HCT116 (cell line): ENCODE results near the gene ABLIM1. TPM values are rescaled to one million over a fixed set of nuclear protein-coding genes. Genes with fewer than 3 reads are reported as not detected.

ENCODE experiments used
- ATAC-seq: fragments of 200-7000 bp; cut with Tn5 transposase; 2 replicates; pipeline ENCODE4 v1.9.1; 2020; ENCODE audit warnings: mild to moderate bottlenecking, moderate library complexity
- BruUV-seq: library from RNA; stranded (reverse); fragments of 400-500 nt; replicated peaks from 2 replicates; lab custom pipeline; 2021; lab: Mats Ljungman, UMichigan
- CTCF ChIA-PET: fragments of 300-600 bp; sonication (Branson Sonifier 250); formaldehyde crosslinking; loops from one replicate; lab custom pipeline; 2021; ENCODE audit warnings: antibody characterized with exemption; lab: Charles Lee
- POLR2A ChIA-PET: fragments of 300-600, 350-600 bp; sonication (Branson Sonifier 250); formaldehyde crosslinking; loops from one replicate; lab custom pipeline; 2021; ENCODE audit warnings: antibody characterized with exemption; lab: Charles Lee
- RAD21 ChIA-PET, 2 experiments: fragments of 300-600 bp; sonication (Branson Sonifier 250); formaldehyde crosslinking; loops; one replicate each; lab custom pipeline; 2023; ENCODE audit warnings: low total read pairs in 2 of 2; ENCODE audit not compliant: uncharacterized antibody in 2 of 2, unreplicated experiment in 2 of 2, low non-redundant PET in 1 of 2; lab: Charles Lee
- DNase-seq: peaks from one replicate; pipeline ENCODE4 v3.0.0-alpha.2; 2010; ENCODE audit warnings: low read depth, low spot score
- H2AFZ ChIP-seq: fragments of 200-600 bp; shearing (Covaris generic), sonication (generic); 2 replicates; pipeline ENCODE4 v1.6.1; 2017; ENCODE audit warnings: low read depth, mixed run types, mixed read lengths, antibody characterized with exemption, low read length; ENCODE audit not compliant: poor library complexity, severe bottlenecking
- H3K27ac ChIP-seq: 2 replicates; pipeline ENCODE4 v1.5.1; 2012; ENCODE audit warnings: low read depth, low read length
- H3K27me3 ChIP-seq: fragments of 200-600 bp; sonication (generic); 2 replicates; pipeline ENCODE4 v1.6.1; 2016; ENCODE audit warnings: mixed run types, low read length, mixed read lengths; ENCODE audit not compliant: insufficient read depth
- H3K36me3 ChIP-seq, 2 experiments: fragments of 200-500 bp in 1 of 2; fragments of 200-600 bp in 1 of 2; sonication (Bioruptor generic) in 1 of 2; sonication (generic) in 1 of 2; 2 replicates each; pipeline versions ENCODE4 v1.5.1 to v1.6.1; 2014 to 2016; ENCODE audit warnings: low read length in 2 of 2, inconsistent platforms in 1 of 2, mixed read lengths in 1 of 2, mixed run types in 1 of 2; ENCODE audit not compliant: insufficient read depth in 2 of 2, control insufficient read depth in 1 of 2
- H3K4me1 ChIP-seq, 2 experiments: fragments of 200-600 bp in 1 of 2; sonication (generic) in 1 of 2; 2 replicates each; pipeline versions ENCODE4 v1.5.1 to v1.6.1; 2012 to 2017; ENCODE audit warnings: low read length in 2 of 2, inconsistent platforms in 1 of 2, mild to moderate bottlenecking in 1 of 2, mixed read lengths in 1 of 2, mixed run types in 1 of 2, moderate library complexity in 1 of 2; ENCODE audit not compliant: insufficient read depth in 2 of 2, control insufficient read depth in 1 of 2
- H3K4me2 ChIP-seq: fragments of 200-600 bp; sonication (generic); 2 replicates; pipeline ENCODE4 v1.6.1; 2017; ENCODE audit warnings: mixed run types, low read length, mixed read lengths
- H3K4me3 ChIP-seq, 2 experiments: fragments of 200-600 bp in 1 of 2; sonication (generic) in 1 of 2; replicated peaks in 1 of 2; 2 replicates each; pipeline ENCODE4 v1.5.1; 2011 to 2016; ENCODE audit warnings: low read length in 2 of 2, control low read depth in 1 of 2, low read depth in 1 of 2, mild to moderate bottlenecking in 1 of 2, mixed read lengths in 1 of 2, mixed run types in 1 of 2
- H3K79me2 ChIP-seq: fragments of 200-600 bp; sonication (generic); 2 replicates; pipeline ENCODE4 v1.6.1; 2017; ENCODE audit warnings: mild to moderate bottlenecking, mixed run types, low read length, moderate library complexity, mixed read lengths; ENCODE audit not compliant: insufficient read depth
- H3K9ac ChIP-seq: fragments of 200-600 bp; sonication (generic); 2 replicates; pipeline ENCODE4 v1.6.1; 2016; ENCODE audit warnings: low read length, mixed read lengths
- H3K9me2 ChIP-seq: fragments of 200-600 bp; sonication (generic), shearing (Covaris generic); 2 replicates; pipeline ENCODE4 v1.6.1; 2017; ENCODE audit warnings: mixed run types, mild to moderate bottlenecking, moderate library complexity; ENCODE audit not compliant: insufficient read depth
- H3K9me3 ChIP-seq, 2 experiments: fragments of 200-500 bp in 1 of 2; fragments of 200-600 bp in 1 of 2; sonication (Bioruptor generic) in 1 of 2; sonication (generic) in 1 of 2; 2 replicates each; pipeline ENCODE4 v1.6.1; 2014 to 2017; ENCODE audit warnings: low read length in 2 of 2, mixed read lengths in 2 of 2, inconsistent platforms in 1 of 2, low read depth in 1 of 2, mild to moderate bottlenecking in 1 of 2, mixed run types in 1 of 2, moderate library complexity in 1 of 2; ENCODE audit not compliant: control insufficient read depth in 1 of 2, insufficient read depth in 1 of 2
- H4K20me1 ChIP-seq: fragments of 200-600 bp; sonication (generic), shearing (Covaris generic); 2 replicates; pipeline ENCODE4 v1.6.1; 2017; ENCODE audit warnings: mixed run types, mild to moderate bottlenecking, moderate library complexity; ENCODE audit not compliant: insufficient read depth
- CBX3 ChIP-seq: IDR thresholded peaks from 2 replicates; pipeline ENCODE4 v1.6.1; 2012; ENCODE audit warnings: low read depth
- CEBPB ChIP-seq: IDR thresholded peaks from 2 replicates; pipeline ENCODE4 v1.6.1; 2012; ENCODE audit warnings: low read depth
- EGR1 ChIP-seq: IDR thresholded peaks from 2 replicates; pipeline ENCODE4 v1.6.1; 2012; ENCODE audit warnings: low read depth
- FOSL1 ChIP-seq: IDR thresholded peaks from 2 replicates; pipeline ENCODE4 v1.6.1; 2012; ENCODE audit warnings: low read depth
- POLR2A ChIP-seq: IDR thresholded peaks from 2 replicates; pipeline ENCODE4 v1.7.0; 2011; ENCODE audit warnings: borderline replicate concordance; ENCODE audit not compliant: insufficient read depth, insufficient read length; ENCODE audit errors: extremely low read depth
- SIN3A ChIP-seq: IDR thresholded peaks from 2 replicates; pipeline ENCODE4 v1.6.1; 2012; ENCODE audit warnings: low read depth
- ZFX ChIP-seq: fragments of 450-650 bp; IDR thresholded peaks from 2 replicates; pipeline ENCODE4 v1.6.1; 2017
- intact Hi-C: fragments of 100-400 bp; cut with micrococcal nuclease; formaldehyde crosslinking; loops from 2 replicates; pipeline ENCODE4 v1.10.0; 2022
- total RNA-seq: library from RNA; stranded (reverse); gene quantifications from one replicate; pipeline ENCODE4 v1.2.1, GENCODE V29; 2021; ENCODE audit not compliant: unreplicated experiment
- TF ChIP-seq, protein P1 (sequence below): IDR thresholded peaks from 2 replicates; pipeline ENCODE4 v1.6.1; 2012; ENCODE audit warnings: low read depth

Gene ABLIM1
- total RNA-seq, 1 experiment from 2014 or later: 96.2 TPM

DNA sequence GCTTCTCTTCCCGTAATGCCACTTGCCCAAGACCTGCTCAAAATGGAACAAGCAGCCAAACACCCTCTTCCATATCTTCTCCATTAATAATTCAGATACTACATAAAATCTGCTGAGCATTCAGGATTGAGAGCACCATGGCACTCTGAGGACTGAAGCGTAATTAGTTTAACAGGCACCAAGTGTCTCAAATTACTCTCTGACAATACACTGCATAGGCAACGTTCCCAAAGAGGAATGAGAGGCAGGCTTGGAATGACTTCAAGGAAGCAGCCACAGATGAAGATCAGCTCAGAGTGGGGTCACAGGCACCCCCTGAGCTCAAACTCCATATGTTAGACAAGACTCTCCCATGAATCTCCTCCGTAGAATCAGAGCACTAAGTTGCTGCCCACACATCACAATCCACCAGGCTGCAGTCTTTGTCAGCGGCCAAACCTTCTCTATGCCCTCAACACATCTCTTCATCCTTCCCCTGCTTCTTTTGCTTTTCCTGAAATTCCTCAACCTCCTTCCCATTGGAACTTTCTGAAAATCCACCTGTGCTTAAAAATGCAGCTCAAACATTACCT is 4.7 kb upstream of the ABLIM1 start:
- no peak overlapping the region for H2AFZ ChIP-seq
- DNase-seq: no peak
- no peaks in the 10 kb centered on the region for H3K79me2 ChIP-seq
- H3K4me2 ChIP-seq: no peak overlapping the region
- H3K36me3 ChIP-seq: no peaks in the 10 kb centered on the region
- POLR2A ChIA-PET: no interaction called here
- no peak for TF ChIP-seq EGR1
- TF ChIP-seq, protein P1, sequence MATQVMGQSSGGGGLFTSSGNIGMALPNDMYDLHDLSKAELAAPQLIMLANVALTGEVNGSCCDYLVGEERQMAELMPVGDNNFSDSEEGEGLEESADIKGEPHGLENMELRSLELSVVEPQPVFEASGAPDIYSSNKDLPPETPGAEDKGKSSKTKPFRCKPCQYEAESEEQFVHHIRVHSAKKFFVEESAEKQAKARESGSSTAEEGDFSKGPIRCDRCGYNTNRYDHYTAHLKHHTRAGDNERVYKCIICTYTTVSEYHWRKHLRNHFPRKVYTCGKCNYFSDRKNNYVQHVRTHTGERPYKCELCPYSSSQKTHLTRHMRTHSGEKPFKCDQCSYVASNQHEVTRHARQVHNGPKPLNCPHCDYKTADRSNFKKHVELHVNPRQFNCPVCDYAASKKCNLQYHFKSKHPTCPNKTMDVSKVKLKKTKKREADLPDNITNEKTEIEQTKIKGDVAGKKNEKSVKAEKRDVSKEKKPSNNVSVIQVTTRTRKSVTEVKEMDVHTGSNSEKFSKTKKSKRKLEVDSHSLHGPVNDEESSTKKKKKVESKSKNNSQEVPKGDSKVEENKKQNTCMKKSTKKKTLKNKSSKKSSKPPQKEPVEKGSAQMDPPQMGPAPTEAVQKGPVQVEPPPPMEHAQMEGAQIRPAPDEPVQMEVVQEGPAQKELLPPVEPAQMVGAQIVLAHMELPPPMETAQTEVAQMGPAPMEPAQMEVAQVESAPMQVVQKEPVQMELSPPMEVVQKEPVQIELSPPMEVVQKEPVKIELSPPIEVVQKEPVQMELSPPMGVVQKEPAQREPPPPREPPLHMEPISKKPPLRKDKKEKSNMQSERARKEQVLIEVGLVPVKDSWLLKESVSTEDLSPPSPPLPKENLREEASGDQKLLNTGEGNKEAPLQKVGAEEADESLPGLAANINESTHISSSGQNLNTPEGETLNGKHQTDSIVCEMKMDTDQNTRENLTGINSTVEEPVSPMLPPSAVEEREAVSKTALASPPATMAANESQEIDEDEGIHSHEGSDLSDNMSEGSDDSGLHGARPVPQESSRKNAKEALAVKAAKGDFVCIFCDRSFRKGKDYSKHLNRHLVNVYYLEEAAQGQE: no peak
- TF ChIP-seq CBX3: no peak
- TF ChIP-seq CEBPB: no peak
- TF ChIP-seq POLR2A: no peak
- TF ChIP-seq ZFX: no peak
- no peak for TF ChIP-seq SIN3A
- TF ChIP-seq FOSL1: no peak
- no peak overlapping the region for H3K4me3 ChIP-seq
- BruUV-seq: no TSS peak
- CTCF ChIA-PET: no interaction called here
- intact Hi-C loops: no loop called here
- H3K27ac ChIP-seq: no peak overlapping the region
- no peaks in the 10 kb centered on the region for H3K4me1 ChIP-seq
- H4K20me1 ChIP-seq: no peaks in the 10 kb centered on the region
- RAD21 ChIA-PET: no interaction called here
- no peak for ATAC-seq
- H3K9me2 ChIP-seq: no peaks in the 10 kb centered on the region
- H3K9ac ChIP-seq: no peak overlapping the region
- H3K9me3 ChIP-seq: no peaks in the 10 kb centered on the region
- peaks cover 23% of the 10 kb centered on the region; the same call in 1 of the 2 replicates for H3K27me3 ChIP-seq
